K562 (cell line): ENCODE data around the gene CPNE6. TPM values are rescaled to one million over a fixed set of nuclear protein-coding genes. Genes with fewer than 3 reads are reported as not detected.

Experiments
- ATAC-seq: fragments of 200-7000 bp; cut with Tn5 transposase; 3 replicates; pipeline ENCODE4 v1.9.1; 2020; ENCODE audit warnings: moderate library complexity
- BruUV-seq: library from RNA; stranded (reverse); fragments of 400-500 nt; replicated peaks from 2 replicates; lab custom pipeline; 2021; lab: Mats Ljungman, UMichigan
- CTCF ChIA-PET: fragments of 300-600 bp; formaldehyde crosslinking; extraction: SDS; loops from one replicate; lab custom pipeline; 2021; ENCODE audit warnings: low intra/inter-chr PET ratio; lab: Yijun Ruan, JAX
- POLR2A ChIA-PET: fragments of 300-600, 350-650 bp; sonication (Branson Sonifier 250); formaldehyde crosslinking; extraction: SDS; loops from one replicate; lab custom pipeline; 2021; ENCODE audit warnings: antibody characterized with exemption, inconsistent platforms; lab: Yijun Ruan, JAX
- DNase-seq, 4 experiments: peaks; one replicate each; pipeline versions ENCODE4 v3.0.0 to v3.0.0-alpha.2; 2011 to 2018; ENCODE audit warnings: low spot score in 3 of 4, mixed read lengths in 3 of 4; ENCODE audit errors: extremely low read depth in 1 of 4
- FAIRE-seq: peaks from 2 replicates; lab custom pipeline; 2011; peaks lifted over from hg19 to GRCh38; lab: Jason Lieb, UNC
- H2AFZ ChIP-seq: 2 replicates; pipeline ENCODE4 v1.6.0; 2011; ENCODE audit warnings: low read depth, low read length, control low read depth, inconsistent platforms
- H3K27ac ChIP-seq: fragments of 200-600 bp; 3 replicates; pipeline ENCODE4 v1.8.0; 2011; ENCODE audit warnings: low read depth, mild to moderate bottlenecking, control low read depth, inconsistent platforms, low read length, moderate library complexity, mixed read lengths; ENCODE audit errors: extremely low read depth
- H3K27me3 ChIP-seq, 2 experiments: fragments of 300-600 bp in 1 of 2; 2 replicates in 1 of 2; 3 replicates in 1 of 2; pipeline versions ENCODE4 v1.6.0 to v1.8.0; 2011; ENCODE audit warnings: inconsistent platforms in 2 of 2, low read length in 2 of 2, mild to moderate bottlenecking in 1 of 2, mixed read lengths in 1 of 2, moderate library complexity in 1 of 2; ENCODE audit not compliant: control insufficient read depth in 2 of 2, insufficient read depth in 2 of 2
- H3K36me3 ChIP-seq: fragments of 300-600 bp; 3 replicates; pipeline ENCODE4 v1.8.0; 2011; ENCODE audit warnings: mild to moderate bottlenecking, low read length, inconsistent platforms; ENCODE audit not compliant: control insufficient read depth, insufficient read depth
- H3K4me1 ChIP-seq, 2 experiments: fragments of 200-600 bp in 1 of 2; replicated peaks in 1 of 2; 2 replicates in 1 of 2; 3 replicates in 1 of 2; pipeline versions ENCODE4 v1.5.1 to v1.8.0; 2011; ENCODE audit warnings: inconsistent platforms in 2 of 2, low read length in 2 of 2, mild to moderate bottlenecking in 1 of 2, mixed read lengths in 1 of 2, moderate library complexity in 1 of 2; ENCODE audit not compliant: control insufficient read depth in 2 of 2, insufficient read depth in 2 of 2
- H3K4me2 ChIP-seq: 2 replicates; pipeline ENCODE4 v1.6.1; 2011; ENCODE audit warnings: low read length, control low read depth, inconsistent platforms, mixed read lengths; ENCODE audit not compliant: insufficient read depth
- H3K4me3 ChIP-seq: fragments of 200-600 bp; sonication (generic), shearing (Covaris generic); 2 replicates; pipeline ENCODE4 v1.5.1; 2016; ENCODE audit warnings: control low read depth, inconsistent platforms
- H3K79me2 ChIP-seq: fragments of 200-600 bp; 3 replicates; pipeline ENCODE4 v1.8.0; 2011; ENCODE audit warnings: low read length, inconsistent platforms; ENCODE audit not compliant: control insufficient read depth, insufficient read depth
- H3K9ac ChIP-seq, 2 experiments: 2 replicates each; pipeline versions ENCODE4 v1.6.0 to v1.6.1; 2011; ENCODE audit warnings: low read depth in 2 of 2, low read length in 2 of 2, control low read depth in 1 of 2, inconsistent platforms in 1 of 2, mild to moderate bottlenecking in 1 of 2, mixed read lengths in 1 of 2; ENCODE audit not compliant: insufficient read depth in 1 of 2
- H3K9me1 ChIP-seq: one replicate; pipeline ENCODE4 v1.6.0; 2011; ENCODE audit warnings: inconsistent platforms, mild to moderate bottlenecking, low read length, moderate library complexity; ENCODE audit not compliant: control insufficient read depth, insufficient read depth
- H3K9me3 ChIP-seq: replicated peaks from 2 replicates; pipeline ENCODE4 v1.5.1; 2011; ENCODE audit warnings: low read depth, low read length, inconsistent platforms; ENCODE audit not compliant: control insufficient read depth, insufficient read depth
- H4K20me1 ChIP-seq: replicated peaks from 2 replicates; pipeline ENCODE4 v1.6.1; 2011; ENCODE audit warnings: low read length, inconsistent platforms, mixed read lengths; ENCODE audit not compliant: control insufficient read depth, insufficient read depth
- ARNT ChIP-seq, 2 experiments: fragments of 450-650 bp; IDR thresholded peaks; 2 replicates each; pipeline ENCODE4 v1.6.1; 2016; ENCODE audit warnings: mild to moderate bottlenecking in 1 of 2
- MAFG ChIP-seq: fragments of 450-650 bp; conservative IDR thresholded peaks from 2 replicates; pipeline ENCODE4 v1.6.1; 2016; ENCODE audit warnings: missing genetic modification characterization, missing compliant biosample characterization
- POU5F1 ChIP-seq: fragments of 150-350 bp; IDR thresholded peaks from 2 replicates; pipeline ENCODE4 v1.6.1; 2014; ENCODE audit warnings: borderline replicate concordance, low read length, low read depth, mild to moderate bottlenecking; ENCODE audit not compliant: partially characterized antibody
- PTBP1 ChIP-seq: fragments of 200-400 bp; formaldehyde crosslinking; IDR thresholded peaks from 2 replicates; pipeline ENCODE4 v1.6.1; 2017; ENCODE audit warnings: low read depth, low read length
- U2AF1 ChIP-seq: fragments of 200-400 bp; formaldehyde crosslinking; optimal IDR thresholded peaks from 2 replicates; pipeline ENCODE3; 2017; ENCODE audit warnings: mild to moderate bottlenecking, low read depth, low read length, moderate library complexity
- ZNF212 ChIP-seq: fragments of 450-650 bp; formaldehyde crosslinking; IDR thresholded peaks from 2 replicates; pipeline ENCODE4 v1.4.0; 2020; ENCODE audit warnings: mild to moderate bottlenecking
- WGBS: fragments of 100-300 bp; shearing (Covaris generic); methylation state at CpG from one replicate; pipeline ENCODE4 v1.1.6; 2016; ENCODE audit warnings: low coverage, mixed read lengths; ENCODE audit not compliant: insufficient coverage; ENCODE audit errors: missing lambda C conversion rate; 5-methylcytosine and 5-hydroxymethylcytosine counted together
- in situ Hi-C: fragments of 300-500 bp; cut with MboI; formaldehyde crosslinking; loops from 4 replicates; pipeline ENCODE4 v1.15.0; 2018; ENCODE audit warnings: inconsistent platforms, mixed read lengths
- intact Hi-C: fragments of 100-400 bp; cut with micrococcal nuclease; formaldehyde crosslinking; loops from 2 replicates; pipeline ENCODE4 v1.14.2; 2022
- polyA plus RNA-seq, 8 experiments: library from polyadenylated mRNA; depleted of rRNA in 4 of 8; stranded (reverse) in 5 of 8; unstranded in 3 of 8; fragments of >200 nt; fragmentation: Nextera tagmentation in 2 of 8; fragmentation: Illumina TruSeq in 1 of 8; extraction: Ambion mirVana in 2 of 8; extraction: Trizol in 1 of 8; gene quantifications; 2 replicates each; pipeline versions ENCODE4 v1.2.1 to v1.2.3, GENCODE V29; 2011 to 2014; ENCODE audit warnings: inconsistent platforms in 1 of 8, missing spikeins in 1 of 8
- total RNA-seq, 7 experiments: library from RNA; depleted of rRNA in 6 of 7; stranded (reverse); fragments of >200 nt in 6 of 7; fragmentation: Illumina TruSeq in 2 of 7; extraction: Trizol in 2 of 7; gene quantifications; 2 replicates each; pipeline versions ENCODE4 v1.2.1 to v1.2.3, GENCODE V29; 2011 to 2021; ENCODE audit warnings: low replicate concordance in 1 of 7
- TF ChIP-seq, protein P1 (sequence below): fragments of 450-650 bp; IDR thresholded peaks from 2 replicates; pipeline ENCODE4 v1.6.1; 2014; ENCODE audit warnings: low read depth, mild to moderate bottlenecking, moderate library complexity, borderline replicate concordance
- TF ChIP-seq, protein P2 (sequence below): fragments of 250-450 bp; sonication (Bioruptor Pico); IDR thresholded peaks from 2 replicates; pipeline ENCODE4 v1.8.0; 2022; ENCODE audit warnings: inconsistent platforms, mild to moderate bottlenecking, moderate library complexity, borderline replicate concordance

The CPNE6 gene
- total and polyA plus RNA-seq, 9 of the 15 experiments (the other 6 are each of a cell fraction or from before 2014, with no cell fraction given): not detected

DNA sequence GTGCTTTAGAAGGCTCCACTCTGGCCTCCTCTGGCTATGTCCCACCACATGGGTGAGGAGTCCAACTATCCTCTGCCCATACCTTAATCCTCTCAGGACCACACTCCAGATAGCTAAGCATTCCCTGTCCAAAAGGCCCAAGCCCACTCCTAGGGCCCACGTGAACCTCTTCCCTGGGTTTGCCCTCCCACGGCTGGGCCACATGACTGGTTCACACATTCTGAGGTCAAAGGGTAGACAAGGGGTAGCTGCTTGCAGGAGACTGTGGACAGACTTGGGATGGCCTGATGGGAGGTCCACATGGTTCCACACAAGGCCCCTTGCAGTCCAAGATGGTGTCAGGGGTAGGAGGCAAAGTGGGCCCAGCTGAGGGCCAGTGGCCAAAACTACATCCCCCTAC is 16.7 kb downstream of the CPNE6 start:
- DNase-seq: no peak
- Histone ChIP-seq H3K36me3 (no peaks in the 10 kb centered on the region), H3K79me2 (no peaks in the 10 kb centered on the region), H3K4me1 (peaks cover 0 to 5% of the 10 kb centered on the region in 2 experiments; a peak in 2 of 5 replicates), H3K4me3 (no peak overlapping the region), H3K9me3 (no peaks in the 10 kb centered on the region), H3K27me3 (no peaks in the 10 kb centered on the region), H4K20me1 (no peaks in the 10 kb centered on the region), H2AFZ (no peak overlapping the region), H3K27ac (no peak overlapping the region), H3K9me1 (no peaks in the 10 kb centered on the region), H3K9ac (no peak overlapping the region), H3K4me2 (no peak overlapping the region)
- intact Hi-C loops (no loop called here), in situ Hi-C loops (loop anchor here (5.0 kb wide), 1 partner anchor 76 kb away; no protein-coding TSS in a partner anchor)
- no peak for FAIRE-seq
- ATAC-seq: no peak
- WGBS: 40% methylated on average over 2 of the region's 2 CpGs
- TF ChIP-seq, protein P1, sequence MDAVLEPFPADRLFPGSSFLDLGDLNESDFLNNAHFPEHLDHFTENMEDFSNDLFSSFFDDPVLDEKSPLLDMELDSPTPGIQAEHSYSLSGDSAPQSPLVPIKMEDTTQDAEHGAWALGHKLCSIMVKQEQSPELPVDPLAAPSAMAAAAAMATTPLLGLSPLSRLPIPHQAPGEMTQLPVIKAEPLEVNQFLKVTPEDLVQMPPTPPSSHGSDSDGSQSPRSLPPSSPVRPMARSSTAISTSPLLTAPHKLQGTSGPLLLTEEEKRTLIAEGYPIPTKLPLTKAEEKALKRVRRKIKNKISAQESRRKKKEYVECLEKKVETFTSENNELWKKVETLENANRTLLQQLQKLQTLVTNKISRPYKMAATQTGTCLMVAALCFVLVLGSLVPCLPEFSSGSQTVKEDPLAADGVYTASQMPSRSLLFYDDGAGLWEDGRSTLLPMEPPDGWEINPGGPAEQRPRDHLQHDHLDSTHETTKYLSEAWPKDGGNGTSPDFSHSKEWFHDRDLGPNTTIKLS: no peak
- no peak for TF ChIP-seq MAFG
- ChIA-PET POLR2A (interaction anchor here (0.9 kb wide), 1 partner anchor 11 kb away, joined by 3 read pairs; no protein-coding TSS in a partner anchor), CTCF (no interaction called here)
- BruUV-seq: no TSS peak

DNA sequence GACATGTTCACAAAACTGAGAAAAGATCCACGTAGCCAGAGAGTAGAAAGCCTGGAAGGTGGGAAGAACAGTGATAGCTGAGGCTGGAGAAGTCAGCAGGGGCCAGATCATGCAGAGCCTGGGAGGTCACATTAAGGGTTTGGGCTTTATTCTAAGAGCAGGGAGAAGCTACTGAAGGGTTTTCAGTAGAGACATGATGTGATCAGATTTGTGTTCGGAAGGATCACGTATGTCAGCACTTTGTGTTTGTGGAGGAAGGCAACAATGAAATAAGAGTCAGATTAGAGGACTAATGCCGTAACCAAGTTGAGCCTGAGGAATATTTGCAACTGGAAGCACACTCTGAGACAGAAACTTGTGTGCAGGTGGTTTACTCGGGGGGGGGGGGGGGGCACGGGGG is 18.5 kb downstream of the CPNE6 start:
- 67% methylated on average over 4 of the region's 6 CpGs for WGBS
- H3K36me3 ChIP-seq: no peaks in the 10 kb centered on the region; the same call in 2 of the 3 replicates
- no peak for FAIRE-seq
- H3K4me3 ChIP-seq: no peak overlapping the region
- no TSS peak for BruUV-seq
- H3K9me3 ChIP-seq: no peaks in the 10 kb centered on the region
- H3K4me1 ChIP-seq: peaks cover 12 to 18% of the 10 kb centered on the region in 2 experiments; a peak in 4 of 5 replicates
- H3K27me3 ChIP-seq: no peaks in the 10 kb centered on the region
- no peak overlapping the region for H3K9ac ChIP-seq
- H3K27ac ChIP-seq: no peak overlapping the region
- intact Hi-C loops (loop anchor here (1.0 to 10.0 kb wide), 3 partner anchors 32 to 75 kb away; partner anchors contain the start of genes EMC9, PSME2 and RNF31), in situ Hi-C loops (loop anchor here (5.0 kb wide), 2 partner anchors 33 to 78 kb away; no protein-coding TSS in a partner anchor)
- no peaks in the 10 kb centered on the region for H3K9me1 ChIP-seq
- peaks cover 8% of the 10 kb centered on the region for H3K79me2 ChIP-seq
- ChIA-PET CTCF (interaction anchor here (1.4 to 2.4 kb wide), 2 partner anchors 32 to 207 kb away, joined by 3 to 10 read pairs; no protein-coding TSS in a partner anchor), POLR2A (interaction anchor here (1.5 to 1.8 kb wide), 2 partner anchors 9 to 32 kb away, joined by 3 to 8 read pairs; no protein-coding TSS in a partner anchor)
- ATAC-seq: no peak
- DNase-seq: no peak
- H3K4me2 ChIP-seq: no peak overlapping the region
- no peak overlapping the region for H2AFZ ChIP-seq
- no peak for TF ChIP-seq PTBP1
- TF ChIP-seq U2AF1: no peak
- TF ChIP-seq POU5F1: no peak
- TF ChIP-seq, protein P2, sequence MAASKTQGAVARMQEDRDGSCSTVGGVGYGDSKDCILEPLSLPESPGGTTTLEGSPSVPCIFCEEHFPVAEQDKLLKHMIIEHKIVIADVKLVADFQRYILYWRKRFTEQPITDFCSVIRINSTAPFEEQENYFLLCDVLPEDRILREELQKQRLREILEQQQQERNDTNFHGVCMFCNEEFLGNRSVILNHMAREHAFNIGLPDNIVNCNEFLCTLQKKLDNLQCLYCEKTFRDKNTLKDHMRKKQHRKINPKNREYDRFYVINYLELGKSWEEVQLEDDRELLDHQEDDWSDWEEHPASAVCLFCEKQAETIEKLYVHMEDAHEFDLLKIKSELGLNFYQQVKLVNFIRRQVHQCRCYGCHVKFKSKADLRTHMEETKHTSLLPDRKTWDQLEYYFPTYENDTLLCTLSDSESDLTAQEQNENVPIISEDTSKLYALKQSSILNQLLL (CRISPR knock-in tag): no peak
- TF ChIP-seq ZNF212 (CRISPR knock-in tag): no peak
- no peak for TF ChIP-seq ARNT (IDR thresholded peaks at IDR 0.05)
- H4K20me1 ChIP-seq: no peaks in the 10 kb centered on the region
